ENCODE results near the gene NCOA1. TPM values are rescaled to one million over a fixed set of nuclear protein-coding genes. Genes with fewer than 3 reads are reported as not detected.

The NCOA1 gene
- total and polyA plus RNA-seq, 2 donors (not counting 3 experiments of a cell fraction or from before 2014, with no cell fraction given), result 11.4 to 14.1 TPM

DNA sequence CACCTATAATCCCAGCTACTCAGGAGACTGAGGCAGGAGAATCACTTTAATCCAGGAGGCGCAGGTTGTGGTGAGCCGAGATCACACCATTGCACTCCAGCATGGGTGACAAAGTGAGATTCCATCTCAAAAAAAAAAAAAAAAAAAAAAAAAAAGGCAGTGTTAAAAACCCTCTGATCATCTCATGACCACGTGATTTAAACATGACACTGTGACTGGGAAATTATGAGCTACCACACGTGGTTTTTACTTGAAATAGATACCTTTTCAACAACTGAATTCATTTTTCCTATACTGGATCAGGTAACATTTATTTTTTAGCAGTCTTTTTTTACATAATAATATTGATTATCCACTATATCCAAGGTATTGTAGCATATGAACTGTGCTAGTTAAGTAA is 199.5 kb downstream of the NCOA1 start:
- no peak overlapping the region for H2AFZ ChIP-seq (ENCODE audit: low read depth, low read length)
- ChIA-PET POLR2A (interaction anchor here (0.6 kb wide), 1 partner anchor 365 kb away, joined by 6 read pairs; no protein-coding TSS in a partner anchor), CTCF (interaction anchor here (0.7 kb wide), 1 partner anchor 82 kb away, joined by 3 read pairs; no protein-coding TSS in a partner anchor)
- intact Hi-C loops (cut with micrococcal nuclease) (no loop called here), dilution Hi-C loops (cut with MboI; ENCODE audit: extremely low pct_ligation_motif_present, low sequenced_read_pairs) (no loop called here)
- no peak overlapping the region for H3K9ac ChIP-seq (replicated peaks; ENCODE audit: extremely low read depth, insufficient read depth, low read length)
- no peak overlapping the region for H3K4me3 ChIP-seq (replicated peaks in 1 of 3; ENCODE audit: insufficient read depth in 1 of 3, low read depth in 1 of 3, low read length in 3 of 3)
- FAIRE-seq (no peak), DNase-seq (ENCODE audit: low read depth, low spot score) (no peak)
- TF ChIP-seq MYC (IDR thresholded peaks at IDR 0.05; ENCODE audit: low read depth, low read length) (no peak), POLR2AphosphoS5 (IDR thresholded peaks at IDR 0.05; ENCODE audit: insufficient read depth, low read depth, low read length) (no peak), POLR2A (IDR thresholded peaks at IDR 0.05; ENCODE audit: low read depth, low read length) (no peak), GATA2 (IDR thresholded peaks at IDR 0.05; ENCODE audit: insufficient read depth, insufficient read length, low read depth, low read length) (no peak), FOS (IDR thresholded peaks at IDR 0.05; ENCODE audit: borderline replicate concordance, insufficient read depth, low read length) (no peak), EZH2 (IDR thresholded peaks at IDR 0.05; ENCODE audit: borderline replicate concordance, low read depth, low read length, severe bottlenecking) (no peak), JUN (IDR thresholded peaks at IDR 0.05; ENCODE audit: borderline replicate concordance, insufficient read depth, insufficient read length, low read depth) (no peak)
- TF ChIP-seq, protein P1, sequence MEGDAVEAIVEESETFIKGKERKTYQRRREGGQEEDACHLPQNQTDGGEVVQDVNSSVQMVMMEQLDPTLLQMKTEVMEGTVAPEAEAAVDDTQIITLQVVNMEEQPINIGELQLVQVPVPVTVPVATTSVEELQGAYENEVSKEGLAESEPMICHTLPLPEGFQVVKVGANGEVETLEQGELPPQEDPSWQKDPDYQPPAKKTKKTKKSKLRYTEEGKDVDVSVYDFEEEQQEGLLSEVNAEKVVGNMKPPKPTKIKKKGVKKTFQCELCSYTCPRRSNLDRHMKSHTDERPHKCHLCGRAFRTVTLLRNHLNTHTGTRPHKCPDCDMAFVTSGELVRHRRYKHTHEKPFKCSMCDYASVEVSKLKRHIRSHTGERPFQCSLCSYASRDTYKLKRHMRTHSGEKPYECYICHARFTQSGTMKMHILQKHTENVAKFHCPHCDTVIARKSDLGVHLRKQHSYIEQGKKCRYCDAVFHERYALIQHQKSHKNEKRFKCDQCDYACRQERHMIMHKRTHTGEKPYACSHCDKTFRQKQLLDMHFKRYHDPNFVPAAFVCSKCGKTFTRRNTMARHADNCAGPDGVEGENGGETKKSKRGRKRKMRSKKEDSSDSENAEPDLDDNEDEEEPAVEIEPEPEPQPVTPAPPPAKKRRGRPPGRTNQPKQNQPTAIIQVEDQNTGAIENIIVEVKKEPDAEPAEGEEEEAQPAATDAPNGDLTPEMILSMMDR (IDR thresholded peaks at IDR 0.05; ENCODE audit: extremely low read depth in 1 of 2, insufficient read depth in 1 of 2, low read depth in 1 of 2, low read length in 2 of 2), result no peak
- TF ChIP-seq, protein P2, sequence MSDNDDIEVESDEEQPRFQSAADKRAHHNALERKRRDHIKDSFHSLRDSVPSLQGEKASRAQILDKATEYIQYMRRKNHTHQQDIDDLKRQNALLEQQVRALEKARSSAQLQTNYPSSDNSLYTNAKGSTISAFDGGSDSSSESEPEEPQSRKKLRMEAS (IDR thresholded peaks at IDR 0.05; ENCODE audit: insufficient read depth, insufficient read length), result no peak
- no peaks in the 10 kb centered on the region for H3K9me1 ChIP-seq (replicated peaks; ENCODE audit: control insufficient read depth, extremely low read depth, insufficient read depth, low read length)
- no peak overlapping the region for H3K4me2 ChIP-seq (ENCODE audit: insufficient read depth, low read length)
- no peaks in the 10 kb centered on the region for H3K9me3 ChIP-seq (replicated peaks; ENCODE audit: control insufficient read depth, insufficient read depth, low read length)
- no TSS peak for BruUV-seq (replicated peaks)
- no peak overlapping the region for H3K27ac ChIP-seq (ENCODE audit: insufficient read depth, low read depth, low read length)
- no peaks in the 10 kb centered on the region for H3K79me2 ChIP-seq (ENCODE audit: control insufficient read depth, insufficient read depth, low read length)
- no peaks in the 10 kb centered on the region for H3K4me1 ChIP-seq (ENCODE audit: control insufficient read depth, extremely low read depth, insufficient read depth, low read length)
- H3K27me3 ChIP-seq (ENCODE audit: control insufficient read depth in 2 of 2, insufficient read depth in 2 of 2, low read length in 2 of 2), result no peaks in the 10 kb centered on the region
- no peaks in the 10 kb centered on the region for H3K36me3 ChIP-seq (ENCODE audit: control insufficient read depth in 2 of 2, extremely low read depth in 1 of 2, insufficient read depth in 2 of 2, low read length in 2 of 2)
- H4K20me1 ChIP-seq (replicated peaks; ENCODE audit: control insufficient read depth, extremely low read depth, insufficient read depth, low read length), result no peaks in the 10 kb centered on the region

Data from endothelial cell of umbilical vein (primary cell).